Measurements from ENCODE around the gene DOK6.

- TF ChIP-seq, protein P1, sequence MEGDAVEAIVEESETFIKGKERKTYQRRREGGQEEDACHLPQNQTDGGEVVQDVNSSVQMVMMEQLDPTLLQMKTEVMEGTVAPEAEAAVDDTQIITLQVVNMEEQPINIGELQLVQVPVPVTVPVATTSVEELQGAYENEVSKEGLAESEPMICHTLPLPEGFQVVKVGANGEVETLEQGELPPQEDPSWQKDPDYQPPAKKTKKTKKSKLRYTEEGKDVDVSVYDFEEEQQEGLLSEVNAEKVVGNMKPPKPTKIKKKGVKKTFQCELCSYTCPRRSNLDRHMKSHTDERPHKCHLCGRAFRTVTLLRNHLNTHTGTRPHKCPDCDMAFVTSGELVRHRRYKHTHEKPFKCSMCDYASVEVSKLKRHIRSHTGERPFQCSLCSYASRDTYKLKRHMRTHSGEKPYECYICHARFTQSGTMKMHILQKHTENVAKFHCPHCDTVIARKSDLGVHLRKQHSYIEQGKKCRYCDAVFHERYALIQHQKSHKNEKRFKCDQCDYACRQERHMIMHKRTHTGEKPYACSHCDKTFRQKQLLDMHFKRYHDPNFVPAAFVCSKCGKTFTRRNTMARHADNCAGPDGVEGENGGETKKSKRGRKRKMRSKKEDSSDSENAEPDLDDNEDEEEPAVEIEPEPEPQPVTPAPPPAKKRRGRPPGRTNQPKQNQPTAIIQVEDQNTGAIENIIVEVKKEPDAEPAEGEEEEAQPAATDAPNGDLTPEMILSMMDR (IDR thresholded peaks at IDR 0.05), result no peak
- no peak for TF ChIP-seq EZH2 (IDR thresholded peaks at IDR 0.05; ENCODE audit: borderline replicate concordance, insufficient read depth, low read depth, low read length, poor library complexity, severe bottlenecking)
Observed at GRCh38 chr18:69684789-69685188, 284.1 kb downstream of the DOK6 start.

Data from B cell (primary cell).